Activated naive CD4-positive, alpha-beta T cell (primary cell): ENCODE measurements around the gene TNRC6B.
"Not testable (repeated sequence)": the region's sequence is repeated elsewhere in the genome, so short reads cannot be mapped to it uniquely, and the experiment has no call there.

Source experiments
- DNase-seq, 4 experiments: peaks; one replicate each; lab custom pipeline; 2025; lab: John Stamatoyannopoulos, UW

Gene TNRC6B

DNA sequence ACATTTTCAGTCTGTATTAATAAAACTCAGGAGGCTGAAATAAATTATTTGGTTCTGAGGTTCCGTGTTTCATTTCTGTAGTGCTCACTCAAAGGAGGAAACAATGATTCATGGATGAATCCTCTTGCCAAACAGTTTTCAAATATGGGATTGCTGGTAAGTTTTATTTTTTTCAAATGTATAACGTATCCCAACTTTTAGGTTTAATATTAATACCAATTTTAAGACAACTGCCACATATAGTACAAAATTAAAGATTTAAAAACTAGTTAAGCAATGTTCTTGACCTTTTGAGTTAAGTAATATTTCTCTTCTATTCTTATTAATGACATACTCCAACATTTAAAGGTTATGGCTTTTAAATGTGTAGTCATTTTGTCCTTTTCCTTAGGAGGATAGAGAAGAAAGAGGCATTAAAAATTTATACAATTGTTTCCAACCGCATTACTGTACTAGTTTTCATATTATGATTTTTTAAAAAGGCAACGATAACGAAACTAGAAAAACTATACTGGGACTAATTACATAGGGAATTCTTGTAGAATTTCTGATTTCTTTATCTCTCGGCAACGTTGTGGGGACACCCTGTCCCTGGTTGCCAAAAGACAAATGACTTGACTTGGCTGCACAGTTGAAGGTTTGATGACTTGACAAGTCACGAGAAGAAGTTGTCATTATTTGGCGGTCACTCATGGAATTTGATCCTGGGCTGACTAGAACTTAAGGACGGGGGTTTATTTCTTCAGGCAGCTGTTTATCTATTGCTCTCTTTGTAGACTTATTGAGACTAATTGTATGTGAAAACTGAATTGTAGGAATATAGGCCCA lies 99.5 kb downstream of the TNRC6B start:
- no peak for DNase-seq

DNA sequence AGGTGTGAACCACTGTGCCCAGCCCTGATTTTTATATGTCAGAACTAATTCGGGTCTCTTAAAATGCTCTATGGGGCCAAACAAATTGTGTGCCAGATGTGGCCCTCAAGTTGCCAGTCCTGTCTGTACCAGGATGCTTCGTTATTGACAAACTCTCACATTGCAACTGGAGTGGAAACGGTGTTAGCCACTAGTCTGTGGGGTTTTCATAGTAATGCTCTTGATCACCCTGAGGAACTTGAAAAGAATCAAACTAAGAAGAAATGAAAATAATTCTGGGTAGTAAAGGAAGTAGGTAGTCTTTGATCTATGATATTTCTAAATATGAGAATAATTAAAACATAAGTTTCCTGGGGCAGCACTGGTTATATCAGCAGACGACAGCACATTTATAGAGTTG lies 101.3 kb downstream of the TNRC6B start:
- DNase-seq: no peak

DNA sequence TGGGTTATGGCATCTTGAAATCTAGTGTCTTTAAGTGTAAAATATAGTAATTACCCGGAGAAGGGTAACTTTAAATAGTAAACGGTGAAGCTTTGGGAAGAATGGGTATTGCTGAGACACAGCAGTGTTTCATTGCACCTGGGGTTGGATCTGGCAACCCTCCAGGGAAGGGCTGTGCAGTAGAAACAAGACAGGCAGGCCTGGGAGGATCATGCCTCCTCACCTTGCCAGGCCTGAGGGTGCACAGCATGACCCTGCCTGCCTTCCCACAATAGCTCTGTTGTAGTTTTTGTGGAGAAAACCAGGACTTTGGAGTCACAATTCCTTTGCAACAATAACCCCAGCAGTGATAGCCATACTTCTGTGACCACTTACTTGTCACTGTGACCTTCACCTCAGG lies 104.0 kb downstream of the TNRC6B start:
- DNase-seq: no peak

DNA sequence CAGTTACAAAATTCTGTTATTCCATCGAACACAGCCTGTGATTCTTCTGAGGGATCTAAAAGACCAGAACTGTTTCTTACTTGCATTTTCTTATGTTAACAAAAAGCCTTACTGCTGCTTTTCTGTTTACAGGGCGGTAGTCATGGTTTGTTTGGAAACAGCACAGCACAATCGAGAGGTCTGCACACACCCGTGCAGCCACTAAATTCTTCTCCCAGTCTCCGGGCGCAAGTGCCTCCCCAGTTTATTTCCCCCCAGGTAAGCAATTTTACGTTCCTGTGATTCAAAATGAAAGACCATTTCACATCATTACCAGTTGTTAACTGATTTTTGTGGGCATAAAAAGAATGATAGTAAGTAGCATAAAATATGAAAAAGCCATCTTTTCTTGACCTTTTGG lies 107.8 kb downstream of the TNRC6B start:
- DNase-seq: no peak

- peak; percentile 19 to 68 (median 38) for DNase-seq
Observed at GRCh38 chr22:40289991-40290459, 112.3 kb downstream of the TNRC6B start.

GRCh38 chr22:40290516-40290915 lies 112.8 kb downstream of the TNRC6B start:
- DNase-seq: no peak

DNA sequence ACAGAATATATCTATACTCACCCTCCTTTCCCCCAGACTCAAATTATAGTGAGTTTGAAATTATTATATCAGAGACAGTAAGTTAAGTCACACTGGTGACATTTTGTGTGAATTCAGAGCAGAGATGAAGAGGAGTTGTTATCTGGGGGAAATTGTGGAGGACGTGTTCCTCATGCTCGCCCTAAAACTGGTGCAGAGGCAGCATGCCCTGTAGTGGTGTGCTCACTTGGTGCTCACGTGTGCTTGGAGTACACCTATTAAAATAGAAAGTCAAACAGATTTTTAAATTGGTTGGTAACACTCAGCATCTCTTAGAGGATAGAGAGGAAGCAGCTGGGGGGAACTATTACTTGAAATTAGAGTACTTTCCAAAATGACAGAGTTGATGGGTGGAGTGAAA lies 117.0 kb downstream of the TNRC6B start:
- DNase-seq: no peak

DNA sequence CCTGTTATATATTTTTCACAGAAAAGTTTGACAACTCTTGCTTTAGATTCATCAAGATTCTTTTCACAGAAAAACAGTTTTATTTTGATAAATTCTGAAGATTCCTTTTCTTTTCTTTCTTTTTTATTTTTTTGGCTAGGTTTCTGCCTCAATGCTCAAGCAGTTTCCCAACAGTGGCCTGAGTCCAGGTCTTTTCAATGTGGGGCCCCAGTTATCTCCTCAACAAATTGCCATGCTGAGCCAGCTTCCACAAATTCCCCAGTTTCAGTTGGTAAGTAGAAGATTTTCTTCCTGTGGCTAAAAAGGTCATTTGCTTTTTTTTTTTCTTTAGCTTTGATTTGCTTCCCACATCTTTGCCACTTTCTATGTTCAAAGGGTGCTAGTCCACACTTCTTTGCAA lies 122.6 kb downstream of the TNRC6B start:
- DNase-seq: no peak

DNA sequence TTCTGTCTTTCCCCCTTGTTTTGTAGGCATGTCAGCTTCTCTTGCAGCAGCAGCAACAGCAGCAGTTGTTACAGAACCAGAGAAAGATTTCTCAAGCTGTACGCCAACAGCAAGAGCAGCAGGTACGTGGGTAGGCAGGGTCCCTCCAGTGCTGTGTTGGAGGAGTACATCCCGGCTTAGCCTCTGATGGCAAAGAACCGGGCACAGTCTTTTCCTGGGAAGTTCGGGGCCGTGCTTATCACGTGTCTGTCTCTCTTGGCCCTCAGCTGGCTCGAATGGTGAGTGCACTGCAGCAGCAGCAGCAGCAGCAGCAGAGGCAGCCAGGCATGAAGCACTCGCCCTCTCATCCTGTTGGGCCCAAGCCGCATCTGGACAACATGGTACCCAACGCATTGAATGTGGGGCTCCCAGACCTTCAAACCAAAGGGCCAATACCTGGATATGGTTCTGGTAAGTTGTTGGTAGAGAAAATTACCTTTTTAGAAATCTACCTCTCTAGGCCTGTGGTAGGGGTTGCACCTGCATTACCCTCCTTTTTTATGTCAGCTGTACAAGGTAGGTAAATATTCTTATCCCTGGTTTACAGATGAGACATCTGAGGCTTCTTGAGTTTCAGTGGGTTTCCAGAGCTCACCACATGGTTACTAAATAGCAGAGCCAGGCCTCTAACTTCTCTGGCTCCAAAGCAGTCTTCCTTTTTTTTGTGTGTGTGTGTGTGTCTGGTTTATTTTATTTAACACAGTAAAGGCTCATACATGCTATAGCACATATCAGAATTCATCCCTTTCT lies 123.4 kb downstream of the TNRC6B start:
- DNase-seq: no peak

DNA sequence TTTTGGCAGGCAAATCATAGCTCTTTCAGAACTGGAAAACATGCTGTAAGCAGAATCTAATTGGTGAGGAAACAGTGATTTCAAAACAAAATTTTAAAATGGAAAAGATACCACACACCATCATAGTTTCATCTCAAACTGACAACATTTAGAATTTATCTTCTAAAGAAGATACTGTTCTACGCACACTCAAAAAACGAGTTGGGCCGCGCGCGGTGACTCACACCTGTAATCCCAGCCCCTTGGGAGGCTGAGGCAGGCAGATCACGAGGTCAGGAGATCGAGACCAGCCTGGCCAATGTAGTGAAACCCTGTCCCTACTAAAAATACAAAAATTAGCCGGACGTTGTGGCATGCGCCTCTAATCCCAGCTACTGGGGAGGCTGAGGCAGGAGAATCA lies 124.4 kb downstream of the TNRC6B start:
- DNase-seq: no peak

GRCh38 chr22:40305625-40306024 lies 127.9 kb downstream of the TNRC6B start:
- no peak for DNase-seq

- no peak for DNase-seq
Observed at GRCh38 chr22:40308999-40309573, 131.4 kb downstream of the TNRC6B start.

GRCh38 chr22:40309631-40310030 lies 131.9 kb downstream of the TNRC6B start:
- no peak for DNase-seq

DNA sequence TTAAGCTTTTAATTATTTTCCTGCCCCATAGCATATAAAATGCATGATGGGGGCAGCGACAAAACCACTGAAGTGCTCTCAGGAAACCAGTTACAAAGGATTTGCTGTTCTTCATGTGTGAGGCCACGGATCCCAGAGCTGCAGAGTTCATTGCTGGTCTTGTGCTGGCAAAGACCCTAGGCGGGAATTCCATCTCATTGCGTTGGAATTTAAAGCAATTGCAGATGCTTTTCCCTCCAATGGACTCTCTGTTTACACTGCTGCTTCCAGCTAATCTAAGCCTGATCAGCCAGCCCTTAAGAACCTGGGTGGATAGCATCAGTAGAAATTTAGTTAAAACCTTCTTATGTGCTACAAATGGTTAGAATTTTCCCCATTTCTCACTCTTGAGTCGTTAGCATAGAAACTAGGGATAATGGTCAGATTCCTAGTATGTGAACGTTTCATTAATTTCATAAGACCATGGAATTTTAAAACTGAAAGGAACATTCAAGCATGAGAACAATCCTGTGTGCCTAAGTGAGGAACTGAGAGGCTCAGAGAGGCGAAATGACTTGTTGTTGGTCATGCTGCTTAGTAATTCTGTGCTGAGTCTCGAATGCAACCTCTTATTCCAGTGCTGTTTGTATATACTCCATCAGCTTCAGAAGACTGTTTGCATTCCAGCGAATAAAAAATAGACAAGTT lies 132.5 kb downstream of the TNRC6B start:
- no peak for DNase-seq

DNA sequence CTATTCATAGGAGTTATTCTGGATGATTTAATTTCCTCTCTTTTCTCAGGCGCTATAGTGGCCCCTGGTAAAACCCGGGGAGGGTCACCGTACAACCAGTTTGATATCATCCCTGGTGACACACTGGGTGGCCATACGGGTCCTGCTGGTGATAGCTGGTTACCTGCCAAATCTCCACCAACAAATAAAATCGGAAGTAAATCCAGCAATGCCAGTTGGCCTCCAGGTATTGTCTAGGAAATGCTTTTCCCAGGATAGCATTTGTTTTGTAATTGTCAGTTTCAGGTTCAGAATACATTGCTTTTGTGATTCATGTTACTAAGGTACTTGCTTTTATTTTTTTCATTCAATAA lies 133.0 kb downstream of the TNRC6B start:
- no peak for DNase-seq

DNA sequence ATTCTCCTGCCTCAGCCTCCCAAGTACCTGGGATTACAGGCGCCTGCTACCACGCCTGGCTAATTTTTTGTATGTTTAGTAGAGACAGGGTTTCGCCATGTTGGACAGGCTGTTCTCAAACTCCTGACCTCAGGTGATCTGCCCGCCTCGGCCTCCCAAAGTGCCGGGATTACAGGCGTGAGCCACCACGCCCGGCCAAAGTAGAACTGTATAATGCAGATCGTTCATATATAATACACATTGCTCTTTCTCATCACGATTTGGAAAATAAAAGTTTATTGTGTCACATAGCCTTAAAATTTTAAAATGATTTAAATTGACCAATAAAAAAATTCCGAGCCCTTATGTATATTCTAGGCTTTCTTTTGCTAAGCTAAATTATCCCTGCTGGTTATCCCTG lies 133.9 kb downstream of the TNRC6B start:
- not testable (repeated sequence) for DNase-seq

DNA sequence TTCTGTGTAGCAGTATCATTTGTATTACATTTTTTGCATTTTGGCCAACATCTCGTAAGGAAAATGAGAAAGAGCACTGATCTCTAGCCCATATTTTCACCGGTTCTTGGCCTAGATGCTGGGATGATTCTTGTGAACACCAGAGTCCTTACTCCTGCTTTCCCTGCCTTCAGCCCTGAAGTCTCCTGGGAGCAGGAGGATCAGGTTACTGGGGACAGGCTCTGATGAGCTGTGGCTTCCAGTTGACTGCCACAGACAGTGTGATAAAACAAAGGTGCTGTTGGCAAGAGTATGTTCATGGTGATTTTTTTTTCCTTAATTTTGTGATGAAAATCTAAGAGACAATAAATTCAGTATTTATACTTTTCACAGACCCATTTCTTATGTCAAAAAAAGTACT lies 134.3 kb downstream of the TNRC6B start:
- DNase-seq: no peak

GRCh38 chr22:40313007-40313406 lies 135.3 kb downstream of the TNRC6B start:
- DNase-seq: no peak

DNA sequence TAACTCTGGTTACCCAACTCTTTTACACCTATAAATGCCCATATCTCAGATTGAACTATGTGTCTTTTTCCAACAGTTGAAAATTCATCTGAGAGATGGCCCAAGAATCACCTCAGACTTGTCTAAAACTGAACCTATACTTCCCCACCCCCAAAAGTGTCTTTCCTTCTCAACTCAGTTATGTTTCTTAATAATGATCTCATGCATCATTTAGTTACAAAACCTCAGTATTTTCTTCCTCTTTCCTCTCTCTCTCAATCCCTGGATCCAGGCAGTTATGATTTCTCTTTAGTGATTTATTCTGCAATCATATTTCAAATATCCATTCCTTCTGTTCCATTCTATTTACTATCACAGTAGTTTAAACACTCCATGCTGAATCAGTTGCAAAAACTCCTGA lies 136.3 kb downstream of the TNRC6B start:
- DNase-seq: no peak

DNA sequence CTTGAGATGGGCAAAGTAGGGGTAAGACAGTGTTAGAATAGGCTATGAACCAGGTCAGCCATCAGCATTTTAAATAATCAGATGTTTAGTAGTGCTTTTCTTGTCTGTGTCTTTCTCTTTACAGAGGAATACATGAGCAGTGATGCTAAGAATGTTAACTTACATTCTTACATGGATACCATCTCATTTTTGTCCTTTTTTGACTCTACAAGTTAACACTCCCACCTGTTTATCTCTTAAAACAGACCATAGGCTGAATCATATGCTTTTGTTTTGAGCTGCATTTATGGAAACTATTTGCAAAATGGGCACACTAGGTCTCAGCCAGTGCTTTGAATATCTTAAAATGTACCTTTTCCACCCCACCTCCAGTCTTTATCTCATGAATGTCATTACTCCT lies 143.0 kb downstream of the TNRC6B start:
- no peak for DNase-seq

DNA sequence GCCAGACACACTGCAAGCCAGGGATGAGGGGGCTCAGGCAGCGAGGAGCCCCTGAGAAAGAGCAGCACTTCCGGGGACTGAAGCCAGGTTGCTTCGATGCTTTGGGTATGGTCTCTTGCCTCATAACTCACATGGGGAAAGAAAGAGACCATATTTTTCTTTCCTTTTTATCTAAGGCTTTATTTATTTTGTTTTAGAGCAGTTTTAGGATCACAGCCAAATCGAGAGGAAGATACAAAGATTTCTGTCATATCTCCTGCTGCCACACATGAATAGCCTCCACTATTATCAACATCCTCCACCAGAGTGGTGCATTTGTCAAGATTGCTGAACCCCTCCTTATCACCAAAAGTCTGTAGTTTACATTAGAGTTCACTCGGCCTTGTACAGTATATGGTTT lies 144.3 kb downstream of the TNRC6B start:
- DNase-seq: no peak

DNA sequence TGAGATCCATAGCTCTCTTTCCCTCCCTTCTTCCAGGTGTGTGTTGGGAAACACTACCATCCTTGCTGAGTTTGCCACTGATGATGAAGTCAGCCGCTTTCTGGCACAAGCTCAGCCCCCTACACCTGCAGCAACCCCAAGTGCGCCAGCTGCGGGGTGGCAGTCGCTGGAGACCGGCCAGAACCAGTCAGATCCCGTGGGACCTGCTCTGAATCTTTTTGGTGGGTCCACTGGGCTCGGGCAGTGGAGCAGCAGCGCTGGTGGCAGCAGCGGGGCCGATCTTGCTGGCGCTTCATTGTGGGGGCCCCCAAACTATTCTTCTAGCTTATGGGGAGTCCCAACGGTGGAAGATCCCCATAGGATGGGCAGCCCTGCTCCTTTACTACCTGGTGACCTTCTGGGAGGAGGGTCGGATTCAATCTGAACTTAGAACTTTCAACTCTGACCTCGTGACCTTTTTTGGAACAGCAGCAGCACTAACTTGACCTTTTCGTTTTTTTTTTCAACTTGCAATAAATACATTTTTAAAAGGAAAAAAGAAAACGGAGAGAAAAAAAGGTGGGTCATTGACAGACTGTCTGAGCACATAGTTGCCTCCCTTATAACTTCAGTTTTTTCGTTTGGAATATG lies 145.2 kb downstream of the TNRC6B start:
- DNase-seq: no peak
